ACHN (cell line): ENCODE data around the gene PNLIPRP2.

ENCODE experiments used
- DNase-seq: peaks from one replicate; pipeline ENCODE4 v3.0.0-alpha.2; 2015
- in situ Hi-C: cut with HindIII; loops from 2 replicates; pipeline ENCODE4 v1.10.0; 2017; ENCODE audit warnings: low sequenced_read_pairs, low pct_ligation_motif_present, low pct_unique_long_range_greater_than_20kb

The PNLIPRP2 gene

GRCh38 chr10:116670706-116671105 lies 50.0 kb downstream of the PNLIPRP2 start:
- in situ Hi-C loops = no loop called here
- no peak for DNase-seq

GRCh38 chr10:116671274-116671926 lies 50.6 kb downstream of the PNLIPRP2 start:
- DNase-seq = no peak
- in situ Hi-C loops = no loop called here

GRCh38 chr10:116672891-116673290 lies 52.1 kb downstream of the PNLIPRP2 start:
- in situ Hi-C loops = no loop called here

GRCh38 chr10:116673866-116674265 lies 53.1 kb downstream of the PNLIPRP2 start:
- in situ Hi-C loops = no loop called here

More at GRCh38 chr10:116672891-116673290, 52.1 kb downstream of the PNLIPRP2 start:
- no peak for DNase-seq

GRCh38 chr10:116674901-116675423 lies 54.2 kb downstream of the PNLIPRP2 start:
- no peak for DNase-seq
- in situ Hi-C loops = loop anchor here (25.0 kb wide), 1 partner anchor 112 kb away; no protein-coding TSS in a partner anchor

More at GRCh38 chr10:116673866-116674265, 53.1 kb downstream of the PNLIPRP2 start:
- no peak for DNase-seq

GRCh38 chr10:116676118-116676517 lies 55.4 kb downstream of the PNLIPRP2 start:
- DNase-seq = no peak
- in situ Hi-C loops = loop anchor here (25.0 kb wide), 1 partner anchor 111 kb away; no protein-coding TSS in a partner anchor

- no peak for DNase-seq
- in situ Hi-C loops = loop anchor here (25.0 kb wide), 1 partner anchor 111 kb away; no protein-coding TSS in a partner anchor
Observed at GRCh38 chr10:116676633-116677032, 55.9 kb downstream of the PNLIPRP2 start.

- in situ Hi-C loops = loop anchor here (25.0 kb wide), 1 partner anchor 108 kb away; no protein-coding TSS in a partner anchor
- DNase-seq = no peak
Observed at GRCh38 chr10:116679351-116679750, 58.6 kb downstream of the PNLIPRP2 start.

GRCh38 chr10:116683166-116683565 lies 62.4 kb downstream of the PNLIPRP2 start:
- in situ Hi-C loops = loop anchor here (25.0 kb wide), 1 partner anchor 104 kb away; no protein-coding TSS in a partner anchor
- DNase-seq = no peak

- no peak for DNase-seq
- in situ Hi-C loops = loop anchor here (25.0 kb wide), 1 partner anchor 103 kb away; no protein-coding TSS in a partner anchor
Observed at GRCh38 chr10:116683821-116684220, 63.1 kb downstream of the PNLIPRP2 start.

GRCh38 chr10:116684781-116685180 lies 64.0 kb downstream of the PNLIPRP2 start:
- in situ Hi-C loops = loop anchor here (25.0 kb wide), 1 partner anchor 103 kb away; no protein-coding TSS in a partner anchor
- no peak for DNase-seq

- no peak for DNase-seq
- in situ Hi-C loops = loop anchor here (25.0 kb wide), 1 partner anchor 101 kb away; no protein-coding TSS in a partner anchor
Observed at GRCh38 chr10:116685807-116686206, 65.1 kb downstream of the PNLIPRP2 start.

- in situ Hi-C loops = loop anchor here (25.0 kb wide), 1 partner anchor 101 kb away; no protein-coding TSS in a partner anchor
- DNase-seq = no peak
Observed at GRCh38 chr10:116686632-116687031, 65.9 kb downstream of the PNLIPRP2 start.

GRCh38 chr10:116687633-116688032 lies 66.9 kb downstream of the PNLIPRP2 start:
- no peak for DNase-seq
- in situ Hi-C loops = loop anchor here (25.0 kb wide), 1 partner anchor 100 kb away; no protein-coding TSS in a partner anchor

GRCh38 chr10:116688241-116688711 lies 67.5 kb downstream of the PNLIPRP2 start:
- DNase-seq = peak; percentile 27
- in situ Hi-C loops = loop anchor here (25.0 kb wide), 1 partner anchor 99 kb away; no protein-coding TSS in a partner anchor

GRCh38 chr10:116688741-116689495 lies 68.2 kb downstream of the PNLIPRP2 start:
- in situ Hi-C loops = loop anchor here (25.0 kb wide), 1 partner anchor 98 kb away; no protein-coding TSS in a partner anchor
- no peak for DNase-seq

- DNase-seq = no peak
- in situ Hi-C loops = loop anchor here (25.0 kb wide), 1 partner anchor 98 kb away; no protein-coding TSS in a partner anchor
Observed at GRCh38 chr10:116689744-116690143, 69.0 kb downstream of the PNLIPRP2 start.
